HG03196 (cell line): ENCODE data around the gene NUP210L.
"Not testable (repeated sequence)": the region's sequence is repeated elsewhere in the genome, so short reads cannot be mapped to it uniquely, and the experiment has no call there.

Experiments used
- ATAC-seq: cut with Tn5 transposase; IDR thresholded peaks from one replicate; pipeline ENCODE4 v1.9.1; 2021; ENCODE audit not compliant: unreplicated experiment

The NUP210L gene

GRCh38 chr1:154100141-154100540 is 54.7 kb downstream of the NUP210L start:
- ATAC-seq: not testable (repeated sequence)

- no peak for ATAC-seq
Measured at GRCh38 chr1:154097873-154098272, 57.0 kb downstream of the NUP210L start.

- ATAC-seq: no peak
Measured at GRCh38 chr1:154095456-154096060, 59.3 kb downstream of the NUP210L start.

- ATAC-seq: no peak
Measured at GRCh38 chr1:154094411-154094810, 60.5 kb downstream of the NUP210L start.

GRCh38 chr1:154093699-154094098 is 61.2 kb downstream of the NUP210L start:
- no peak for ATAC-seq

GRCh38 chr1:154091706-154092105 is 63.2 kb downstream of the NUP210L start:
- ATAC-seq: no peak

- ATAC-seq: no peak
Measured at GRCh38 chr1:154087574-154087973, 67.3 kb downstream of the NUP210L start.

GRCh38 chr1:154083057-154083456 is 71.8 kb downstream of the NUP210L start:
- not testable (repeated sequence) for ATAC-seq

GRCh38 chr1:154081386-154082126 is 73.3 kb downstream of the NUP210L start:
- no peak for ATAC-seq

GRCh38 chr1:154076413-154076812 is 78.5 kb downstream of the NUP210L start:
- no peak for ATAC-seq

- no peak for ATAC-seq
Measured at GRCh38 chr1:154075746-154076145, 79.1 kb downstream of the NUP210L start.

GRCh38 chr1:154062309-154062708 is 92.6 kb downstream of the NUP210L start:
- no peak for ATAC-seq

GRCh38 chr1:154047436-154047835 is 107.4 kb downstream of the NUP210L start:
- not testable (repeated sequence) for ATAC-seq

GRCh38 chr1:154033697-154034096 is 121.2 kb downstream of the NUP210L start:
- ATAC-seq: not testable (repeated sequence)

- no peak for ATAC-seq
Measured at GRCh38 chr1:154019940-154020339, 134.9 kb downstream of the NUP210L start.

GRCh38 chr1:154019269-154019668 is 135.6 kb downstream of the NUP210L start:
- ATAC-seq: no peak

- no peak for ATAC-seq
Measured at GRCh38 chr1:154014154-154014907, 140.5 kb downstream of the NUP210L start.

- ATAC-seq: not testable (repeated sequence)
Measured at GRCh38 chr1:154012543-154012942, 142.3 kb downstream of the NUP210L start.

- no peak for ATAC-seq
Measured at GRCh38 chr1:154012129-154012528, 142.7 kb downstream of the NUP210L start.

GRCh38 chr1:154006136-154006535 is 148.7 kb downstream of the NUP210L start:
- no peak for ATAC-seq

- ATAC-seq: no peak
Measured at GRCh38 chr1:154000420-154000819, 154.5 kb downstream of the NUP210L start.

- ATAC-seq: not testable (repeated sequence)
Measured at GRCh38 chr1:153996882-153997281, 158.0 kb downstream of the NUP210L start.
